ENCODE results near the gene GPM6B. TPM values are rescaled to one million over a fixed set of nuclear protein-coding genes. Genes with fewer than 3 reads are reported as not detected.
A peak's percentile ranks its signal among the peaks of the same experiment; 100 is the strongest.

The GPM6B gene
- total RNA-seq, 2 donors from 2014 or later: not detected

DNA sequence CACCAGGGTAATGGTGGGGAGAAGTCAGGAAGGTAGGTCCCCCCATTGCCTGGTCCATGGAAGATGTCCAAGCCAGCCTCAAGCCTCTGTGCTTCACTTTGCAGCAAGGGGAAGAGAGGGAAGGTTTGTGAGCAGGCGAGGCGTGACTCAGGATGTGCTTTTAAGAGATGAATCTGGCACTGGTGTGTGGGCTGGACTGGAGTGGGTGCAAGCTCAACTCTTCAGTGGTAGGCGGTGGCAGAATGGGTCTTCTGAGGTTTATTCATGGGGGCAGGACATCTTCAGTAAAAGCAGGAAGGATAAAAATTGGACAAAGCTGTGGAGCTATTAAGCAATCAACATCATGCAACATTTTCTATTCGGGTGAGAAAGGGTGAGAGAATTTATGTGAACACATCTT, 19.4 kb downstream of the GPM6B start:
- H3K4me3 Mint-ChIP-seq: no peak overlapping the region
- no peaks in the 10 kb centered on the region for H3K9me3 Mint-ChIP-seq
- H3K36me3 Mint-ChIP-seq (ENCODE audit: low read depth): no peaks in the 10 kb centered on the region
- no peak overlapping the region for H3K27ac Mint-ChIP-seq
- peaks cover 6% of the 10 kb centered on the region for H3K27me3 Mint-ChIP-seq
- no peak for ATAC-seq (replicated peaks)
- no peaks in the 10 kb centered on the region for H3K4me1 Mint-ChIP-seq

DNA sequence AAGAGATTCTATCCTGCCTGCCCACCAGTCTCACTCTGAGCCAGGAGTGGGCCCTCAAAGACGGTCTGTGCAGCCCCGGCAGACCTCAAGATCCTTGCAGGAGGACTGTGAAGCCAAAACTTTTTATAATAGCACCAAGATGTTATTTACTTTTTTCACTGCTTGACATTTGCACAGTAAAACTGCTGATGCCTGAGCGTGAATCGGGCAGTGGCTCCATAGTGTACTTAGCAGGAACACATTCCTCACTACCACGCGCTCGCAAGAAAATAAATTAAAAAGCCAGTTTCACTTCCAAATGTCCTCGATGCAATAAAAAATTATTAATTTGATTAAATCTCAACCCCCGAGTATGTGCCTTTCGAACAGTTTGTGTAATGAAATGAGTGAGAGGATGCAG, 22.5 kb downstream of the GPM6B start:
- Mint-ChIP-seq H3K9me3 (no peaks in the 10 kb centered on the region), H3K36me3 (ENCODE audit: low read depth) (no peaks in the 10 kb centered on the region), H3K4me3 (no peak overlapping the region), H3K27me3 (peaks cover 6% of the 10 kb centered on the region), H3K27ac (no peak overlapping the region), H3K4me1 (no peaks in the 10 kb centered on the region)
- no peak for ATAC-seq (replicated peaks)

- no peak overlapping the region for H3K4me3 Mint-ChIP-seq
- no peaks in the 10 kb centered on the region for H3K9me3 Mint-ChIP-seq
- no peak overlapping the region for H3K27ac Mint-ChIP-seq
- H3K4me1 Mint-ChIP-seq: no peaks in the 10 kb centered on the region
- ATAC-seq (replicated peaks): no peak
- no peaks in the 10 kb centered on the region for H3K36me3 Mint-ChIP-seq (ENCODE audit: low read depth)
- peaks cover 6% of the 10 kb centered on the region for H3K27me3 Mint-ChIP-seq
Measured at GRCh38 chrX:13793897-13794296, 23.0 kb downstream of the GPM6B start.

DNA sequence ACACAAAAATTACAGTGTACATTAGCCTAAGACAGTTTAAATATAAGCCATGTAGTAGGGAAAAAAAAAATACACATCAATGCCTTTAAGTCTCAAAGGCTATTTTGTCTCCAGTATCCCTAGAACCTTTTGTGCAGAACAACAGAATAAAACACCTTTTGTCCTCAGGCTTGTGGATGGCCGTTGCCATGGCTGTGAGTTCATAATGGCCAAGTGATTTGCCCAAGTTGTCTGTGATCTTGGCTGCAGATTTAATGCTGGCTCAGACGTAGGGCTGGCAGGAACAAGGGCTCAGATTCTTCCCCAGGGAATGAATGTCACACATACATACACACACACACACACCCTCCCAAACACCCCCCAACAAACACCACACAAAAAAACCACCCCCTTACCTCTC, 25.3 kb downstream of the GPM6B start:
- no peaks in the 10 kb centered on the region for H3K9me3 Mint-ChIP-seq
- H3K4me1 Mint-ChIP-seq: no peaks in the 10 kb centered on the region
- H3K27me3 Mint-ChIP-seq: peaks cover 3% of the 10 kb centered on the region
- no peak for ATAC-seq (replicated peaks)
- no peaks in the 10 kb centered on the region for H3K36me3 Mint-ChIP-seq (ENCODE audit: low read depth)
- no peak overlapping the region for H3K4me3 Mint-ChIP-seq
- no peak overlapping the region for H3K27ac Mint-ChIP-seq

- no peak for ATAC-seq (replicated peaks)
Measured at GRCh38 chrX:13791145-13791544, 25.7 kb downstream of the GPM6B start.

GRCh38 chrX:13790206-13791131, 26.4 kb downstream of the GPM6B start:
- H3K36me3 Mint-ChIP-seq (ENCODE audit: low read depth): no peaks in the 10 kb centered on the region

More at GRCh38 chrX:13791145-13791544, 25.7 kb downstream of the GPM6B start:
- H3K4me1 Mint-ChIP-seq: no peaks in the 10 kb centered on the region
- H3K27me3 Mint-ChIP-seq: peaks cover 3% of the 10 kb centered on the region
- no peaks in the 10 kb centered on the region for H3K9me3 Mint-ChIP-seq
- no peaks in the 10 kb centered on the region for H3K36me3 Mint-ChIP-seq (ENCODE audit: low read depth)
- no peak overlapping the region for H3K27ac Mint-ChIP-seq
- no peak overlapping the region for H3K4me3 Mint-ChIP-seq

DNA sequence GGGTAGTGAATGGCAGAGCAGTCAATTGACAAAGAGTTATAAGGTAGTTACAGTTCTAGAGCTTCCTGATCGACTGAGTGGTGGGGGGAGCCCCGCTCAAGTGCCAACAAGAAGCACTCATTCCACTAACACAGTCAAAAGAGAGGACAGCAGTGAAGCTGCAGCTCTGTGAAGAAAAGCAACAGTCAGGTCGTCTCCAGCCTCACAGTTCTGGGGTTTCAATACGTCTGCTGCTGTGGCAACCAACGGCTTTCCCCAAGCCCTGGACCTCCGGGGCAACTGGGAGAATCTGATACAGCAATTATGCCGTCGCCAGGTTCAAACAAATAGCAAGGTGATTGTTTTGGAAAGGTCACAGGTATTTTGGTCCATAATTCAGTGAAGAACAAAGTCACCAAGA, 30.8 kb downstream of the GPM6B start:
- H3K36me3 Mint-ChIP-seq (ENCODE audit: low read depth): no peaks in the 10 kb centered on the region
- no peak for ATAC-seq (replicated peaks)
- no peak overlapping the region for H3K27ac Mint-ChIP-seq

More at GRCh38 chrX:13790206-13791131, 26.4 kb downstream of the GPM6B start:
- Mint-ChIP-seq H3K4me1 (no peaks in the 10 kb centered on the region), H3K9me3 (no peaks in the 10 kb centered on the region), H3K4me3 (no peak overlapping the region), H3K27ac (no peak overlapping the region), H3K27me3 (peaks cover 3% of the 10 kb centered on the region)
- ATAC-seq (replicated peaks): no peak

DNA sequence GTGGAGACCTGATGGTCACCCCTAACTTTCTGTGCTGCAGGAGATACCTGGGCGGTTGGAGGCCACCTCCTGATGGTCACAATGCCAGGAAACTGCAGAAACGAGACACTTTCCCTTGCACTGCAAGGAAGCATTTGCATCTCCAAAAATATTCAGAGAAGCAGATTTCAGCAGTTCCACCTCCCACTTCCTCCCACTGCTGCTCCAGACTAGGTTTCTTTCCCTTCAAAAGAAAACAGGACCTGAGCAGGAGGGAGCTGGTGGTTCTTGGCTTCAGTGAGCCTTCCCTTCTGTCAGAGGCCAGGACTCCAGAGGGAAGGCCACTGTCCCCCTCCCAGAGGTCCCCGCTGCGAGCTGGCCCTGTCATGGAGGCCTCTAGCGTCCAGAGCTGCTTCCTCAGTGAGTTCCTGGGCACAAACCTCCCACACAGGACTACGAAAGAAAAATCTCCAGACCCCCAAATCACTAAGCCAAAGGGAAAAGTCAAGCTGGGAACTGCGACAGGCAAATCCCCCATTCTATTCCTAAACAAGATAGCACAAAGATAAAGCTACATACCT, 35.9 kb downstream of the GPM6B start:
- ATAC-seq (replicated peaks): no peak
- H3K27ac Mint-ChIP-seq: no peak overlapping the region

More for the DNA sequence above, 30.8 kb downstream of the GPM6B start:
- Mint-ChIP-seq H3K9me3 (no peaks in the 10 kb centered on the region), H3K4me1 (no peaks in the 10 kb centered on the region), H3K27me3 (no peaks in the 10 kb centered on the region), H3K4me3 (no peak overlapping the region)

DNA sequence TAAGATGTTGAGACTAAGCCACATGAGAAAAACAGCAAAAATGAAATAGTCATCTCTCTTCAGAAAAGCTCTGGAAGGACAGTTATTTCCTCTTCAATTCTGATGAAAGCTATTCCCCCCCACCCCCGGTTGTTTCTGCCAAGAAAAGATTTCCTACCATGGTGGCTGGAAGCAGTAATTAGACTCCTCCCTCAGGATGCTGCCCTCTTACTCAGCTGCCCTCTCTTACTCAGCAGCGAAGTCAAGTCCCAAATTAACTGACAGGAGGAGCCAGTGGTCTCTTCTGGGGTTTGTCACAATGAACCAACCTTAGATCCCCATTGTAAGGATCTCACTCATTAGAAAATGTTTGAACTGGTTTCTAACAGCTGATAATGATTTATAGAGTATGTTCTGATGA, 38.0 kb downstream of the GPM6B start:
- no peak overlapping the region for H3K4me3 Mint-ChIP-seq
- H3K27me3 Mint-ChIP-seq: no peaks in the 10 kb centered on the region
- H3K27ac Mint-ChIP-seq: peak overlapping the region; percentile 48
- no peaks in the 10 kb centered on the region for H3K4me1 Mint-ChIP-seq
- no peaks in the 10 kb centered on the region for H3K9me3 Mint-ChIP-seq
- ATAC-seq (replicated peaks): peak; percentile 63
- H3K36me3 Mint-ChIP-seq (ENCODE audit: low read depth): peaks cover 23% of the 10 kb centered on the region

More for the DNA sequence above, 35.9 kb downstream of the GPM6B start:
- H3K9me3 Mint-ChIP-seq: no peaks in the 10 kb centered on the region
- no peak overlapping the region for H3K4me3 Mint-ChIP-seq
- H3K36me3 Mint-ChIP-seq (ENCODE audit: low read depth): peaks cover 6% of the 10 kb centered on the region
- H3K4me1 Mint-ChIP-seq: no peaks in the 10 kb centered on the region
- no peaks in the 10 kb centered on the region for H3K27me3 Mint-ChIP-seq

- peaks cover 46% of the 10 kb centered on the region for H3K36me3 Mint-ChIP-seq (ENCODE audit: low read depth)
- no peaks in the 10 kb centered on the region for H3K27me3 Mint-ChIP-seq
- ATAC-seq (replicated peaks): no peak
- H3K9me3 Mint-ChIP-seq: no peaks in the 10 kb centered on the region
- no peak overlapping the region for H3K4me3 Mint-ChIP-seq
- no peak overlapping the region for H3K27ac Mint-ChIP-seq
- no peaks in the 10 kb centered on the region for H3K4me1 Mint-ChIP-seq
Measured at GRCh38 chrX:13776387-13776786, 40.5 kb downstream of the GPM6B start.

DNA sequence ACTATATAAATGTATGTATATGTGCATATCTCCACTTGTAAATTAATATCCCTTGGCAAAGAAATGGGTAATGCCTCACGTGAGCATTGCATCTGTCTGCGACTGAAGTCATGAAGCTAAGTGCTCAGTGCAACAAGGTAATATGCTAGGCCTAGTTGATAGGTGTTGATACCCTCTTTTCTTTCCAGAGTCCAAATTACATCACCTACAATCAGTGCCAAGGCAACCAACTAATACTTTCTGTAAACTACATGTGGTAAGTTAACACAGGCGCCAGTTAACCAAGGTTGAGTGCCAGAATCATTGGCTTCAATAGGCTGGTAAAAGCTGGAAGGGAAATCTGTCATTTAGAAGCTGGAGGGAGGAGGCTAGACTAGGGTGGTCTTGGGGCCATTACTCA, 41.1 kb downstream of the GPM6B start:
- Mint-ChIP-seq H3K27me3 (no peaks in the 10 kb centered on the region), H3K9me3 (no peaks in the 10 kb centered on the region), H3K4me3 (no peak overlapping the region), H3K27ac (no peak overlapping the region), H3K36me3 (ENCODE audit: low read depth) (peaks cover 52% of the 10 kb centered on the region), H3K4me1 (no peaks in the 10 kb centered on the region)
- ATAC-seq (replicated peaks): no peak

DNA sequence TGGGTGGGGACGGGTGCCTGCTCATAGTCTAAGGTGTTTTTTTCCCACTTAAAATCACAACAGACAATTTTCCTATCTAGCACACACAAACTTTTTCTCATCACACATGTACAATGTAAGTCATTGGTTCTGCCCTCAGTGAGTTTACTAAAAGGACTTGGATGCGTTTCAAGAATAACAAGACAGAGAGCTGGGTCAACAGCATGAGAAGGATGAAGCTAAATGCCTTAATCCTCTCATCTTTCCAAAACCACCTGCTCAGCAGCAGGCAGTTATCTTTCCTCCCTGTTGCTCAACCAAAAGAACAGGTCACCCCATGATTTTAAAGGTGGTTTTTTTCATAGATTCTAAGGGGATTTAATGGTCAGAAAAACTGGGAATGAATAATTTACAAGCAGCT, 42.2 kb downstream of the GPM6B start:
- no peak overlapping the region for H3K27ac Mint-ChIP-seq
- H3K36me3 Mint-ChIP-seq (ENCODE audit: low read depth): peaks cover 63% of the 10 kb centered on the region
- H3K27me3 Mint-ChIP-seq: no peaks in the 10 kb centered on the region
- H3K4me3 Mint-ChIP-seq: no peak overlapping the region
- H3K4me1 Mint-ChIP-seq: no peaks in the 10 kb centered on the region
- no peak for ATAC-seq (replicated peaks)
- H3K9me3 Mint-ChIP-seq: no peaks in the 10 kb centered on the region

DNA sequence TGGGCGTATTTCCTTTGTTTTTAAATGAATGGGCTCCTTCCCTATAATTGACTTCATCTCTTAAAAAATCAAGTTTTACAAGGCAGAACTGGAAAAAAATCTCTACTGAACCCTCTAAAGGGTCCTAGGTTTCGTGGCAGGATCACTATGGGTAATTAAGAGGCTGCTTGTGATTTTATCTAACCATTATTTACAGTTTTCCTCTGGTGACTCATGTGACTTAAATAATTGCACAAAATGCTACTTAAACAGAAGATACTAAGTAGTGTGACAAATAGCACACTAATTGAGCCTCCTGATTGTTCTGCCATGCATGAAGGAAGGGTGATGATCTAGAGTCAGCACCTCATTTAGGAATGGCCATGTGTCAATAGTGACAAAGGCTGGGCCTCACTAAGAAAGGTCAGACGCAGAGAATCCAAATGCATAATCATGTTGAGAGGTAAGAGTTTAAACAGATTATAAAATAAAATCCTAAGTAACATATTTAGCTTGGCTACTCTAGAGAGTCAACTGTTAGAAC, 46.8 kb downstream of the GPM6B start:
- no peak for ATAC-seq (replicated peaks)
- H3K27ac Mint-ChIP-seq: no peak overlapping the region
- peaks cover 5% of the 10 kb centered on the region for H3K4me1 Mint-ChIP-seq
- H3K4me3 Mint-ChIP-seq: no peak overlapping the region
- no peaks in the 10 kb centered on the region for H3K9me3 Mint-ChIP-seq
- H3K27me3 Mint-ChIP-seq: no peaks in the 10 kb centered on the region
- peaks cover 98% of the 10 kb centered on the region for H3K36me3 Mint-ChIP-seq (ENCODE audit: low read depth)

DNA sequence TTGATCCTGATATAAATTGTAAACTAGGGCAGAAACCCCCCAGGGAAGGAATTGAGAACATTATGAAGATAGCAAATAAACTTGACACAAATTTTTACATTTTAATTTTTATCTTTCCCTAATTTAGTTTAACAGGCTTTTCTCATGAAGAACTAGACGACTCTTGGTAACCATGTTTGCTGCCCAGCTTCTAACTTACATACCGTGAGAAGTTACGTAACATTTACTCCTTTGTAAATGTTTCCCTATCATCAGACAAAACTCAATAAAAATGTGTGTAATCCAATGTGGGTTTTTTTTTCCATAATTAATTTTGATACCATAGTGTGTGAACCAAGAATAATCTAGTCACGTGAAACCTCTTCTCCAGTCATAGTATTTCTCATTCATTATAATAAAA, 48.0 kb downstream of the GPM6B start:
- Mint-ChIP-seq H3K9me3 (no peaks in the 10 kb centered on the region), H3K27ac (no peak overlapping the region), H3K27me3 (no peaks in the 10 kb centered on the region), H3K36me3 (ENCODE audit: low read depth) (peaks cover 98% of the 10 kb centered on the region), H3K4me1 (peaks cover 5% of the 10 kb centered on the region), H3K4me3 (no peak overlapping the region)
- ATAC-seq (replicated peaks): no peak

GRCh38 chrX:13764765-13765164, 52.1 kb downstream of the GPM6B start:
- no peaks in the 10 kb centered on the region for H3K27me3 Mint-ChIP-seq
- no peak overlapping the region for H3K27ac Mint-ChIP-seq
- H3K4me1 Mint-ChIP-seq: peaks cover 10% of the 10 kb centered on the region
- no peaks in the 10 kb centered on the region for H3K9me3 Mint-ChIP-seq
- peaks cover 99% of the 10 kb centered on the region for H3K36me3 Mint-ChIP-seq (ENCODE audit: low read depth)
- H3K4me3 Mint-ChIP-seq: no peak overlapping the region
- no peak for ATAC-seq (replicated peaks)
